Gastroesophageal sphincter (tissue), 4 donors: ENCODE measurements around the gene PCDHGB5. TPM values are rescaled to one million over a fixed set of nuclear protein-coding genes. Genes with fewer than 3 reads are reported as not detected.

Experiments used
- ATAC-seq: fragments of 150-250 bp; one replicate; pipeline ENCODE4 v1.9.1; 2016; ENCODE audit warnings: mild to moderate bottlenecking, moderate library complexity
- H3K27ac ChIP-seq, 4 donors: fragments of 200-600 bp; sonication (generic) in 3 of 4; 1 replicate in 3 of 4; 2 replicates in 1 of 4; pipeline ENCODE4 v1.5.1; 2016 to 2019
- H3K27me3 ChIP-seq: fragments of 200-600 bp; sonication (generic); one replicate; pipeline ENCODE4 v1.5.1; 2019
- H3K36me3 ChIP-seq, 2 donors: fragments of 200-600 bp; sonication (generic); one replicate each; pipeline ENCODE4 v1.5.1; 2019; ENCODE audit warnings: control low read depth in 1 of 2
- H3K4me1 ChIP-seq, 3 donors: fragments of 200-600 bp; sonication (generic); 1 replicate in 2 of 3; 2 replicates in 1 of 3; pipeline ENCODE4 v1.5.1; 2016 to 2019; ENCODE audit warnings: control low read depth in 2 of 3
- H3K4me3 ChIP-seq, 2 donors: fragments of 200-600 bp; sonication (generic); one replicate each; pipeline ENCODE4 v1.5.1; 2019; ENCODE audit warnings: mild to moderate bottlenecking in 1 of 2, moderate library complexity in 1 of 2
- H3K9me3 ChIP-seq, 3 donors: fragments of 200-600 bp; sonication (generic); one replicate each; pipeline ENCODE4 v1.5.1; 2017 to 2019; ENCODE audit warnings: control low read depth in 2 of 3
- CTCF ChIP-seq, 4 experiments: fragments of 200-600 bp in 2 of 4; fragments of 450-650 bp in 2 of 4; sonication (generic) in 1 of 4; IDR thresholded peaks; one replicate each; pipeline ENCODE4 v1.5.1; 2017 to 2019; ENCODE audit warnings: antibody characterized with exemption in 4 of 4, mild to moderate bottlenecking in 2 of 4, moderate library complexity in 2 of 4
- EP300 ChIP-seq: sonication (generic); formaldehyde crosslinking; IDR thresholded peaks from one replicate; pipeline ENCODE4 v1.6.1; 2017; ENCODE audit warnings: antibody characterized with exemption, mild to moderate bottlenecking
- POLR2A ChIP-seq, 2 donors: fragments of 450-650 bp; IDR thresholded peaks; one replicate each; pipeline ENCODE4 v1.6.1; 2017; ENCODE audit warnings: antibody characterized with exemption in 2 of 2, mild to moderate bottlenecking in 2 of 2, moderate library complexity in 1 of 2
- POLR2AphosphoS5 ChIP-seq: sonication (generic); formaldehyde crosslinking; IDR thresholded peaks from one replicate; pipeline ENCODE4 v1.6.1; 2017; ENCODE audit warnings: antibody characterized with exemption
- WGBS, 2 donors: methylation state at CpG; one replicate each; pipeline ENCODE4 v1.1.5; 2018; ENCODE audit warnings: low coverage in 1 of 2; 5-methylcytosine and 5-hydroxymethylcytosine counted together
- total RNA-seq, 4 donors: library from RNA; depleted of rRNA; stranded (reverse); fragments of >200 nt; gene quantifications; one replicate each; pipeline ENCODE4 v1.1.0, GENCODE V29; 2016

The PCDHGB5 gene
- total RNA-seq, 4 donors from 2014 or later, result 4.0 to 12.9 (median 9.8) TPM

- no peak overlapping the region for H3K4me3 ChIP-seq
- 20 to 23% methylated on average over 9 to 12 of the region's 15 CpGs for WGBS, 2 donors
- H3K27ac ChIP-seq, result no peak overlapping the region
- peaks cover 8% of the 10 kb centered on the region for H3K27me3 ChIP-seq
- peaks cover 0 to 4% (median 0%) of the 10 kb centered on the region in 3 donors for H3K4me1 ChIP-seq
- H3K36me3 ChIP-seq, result peaks cover 0 to 5% of the 10 kb centered on the region in 2 donors
- TF ChIP-seq CTCF (IDR thresholded peaks at IDR 0.05), result no peak
- TF ChIP-seq POLR2A (IDR thresholded peaks at IDR 0.05), result no peak
- no peak for TF ChIP-seq POLR2AphosphoS5
- TF ChIP-seq EP300, result no peak
- ATAC-seq, result no peak
- peaks cover 3 to 96% (median 6%) of the 10 kb centered on the region in 3 donors for H3K9me3 ChIP-seq
These were observed 861 bp downstream of the PCDHGB5 start for GRCh38 chr5:141398608-141399007.

GRCh38 chr5:141399555-141400258, 2.0 kb downstream of the PCDHGB5 start:
- 40% methylated on average over 3 of the region's 61 CpGs; no CpG with 5 or more reads in 1 of the 2 donors for WGBS, 2 donors

GRCh38 chr5:141402553-141403243, 5.0 kb downstream of the PCDHGB5 start, which contains the start of gene PCDHGA9:
PCDHGA9 (plus strand) TSS chr5:141402778; CDS start chr5:141402953, 175 bp downstream.
- Histone ChIP-seq H3K9me3 (peaks cover 3 to 95% (median 15%) of the 10 kb centered on the region in 3 donors), H3K4me3 (peak within 1 kb of the TSS; percentile 8 to 34)

More at GRCh38 chr5:141399555-141400258, 2.0 kb downstream of the PCDHGB5 start:
- Histone ChIP-seq H3K27ac (no peak overlapping the region), H3K27me3 (peaks cover 8% of the 10 kb centered on the region), H3K4me1 (peaks cover 0 to 4% (median 0%) of the 10 kb centered on the region in 3 donors), H3K4me3 (no peak overlapping the region), H3K9me3 (peaks cover 3 to 96% (median 9%) of the 10 kb centered on the region in 3 donors), H3K36me3 (peaks cover 0 to 10% of the 10 kb centered on the region in 2 donors)
- TF ChIP-seq POLR2AphosphoS5 (no peak), EP300 (no peak), POLR2A (IDR thresholded peaks at IDR 0.05) (no peak), CTCF (IDR thresholded peaks at IDR 0.05) (no peak)
- no peak for ATAC-seq

GRCh38 chr5:141403387-141403786, 5.6 kb downstream of the PCDHGB5 start:
- TF ChIP-seq POLR2AphosphoS5 (no peak), POLR2A (IDR thresholded peaks at IDR 0.05) (no peak), EP300 (no peak), CTCF (IDR thresholded peaks at IDR 0.05) (no peak)
- Histone ChIP-seq H3K27me3 (peaks cover 8% of the 10 kb centered on the region), H3K9me3 (peaks cover 3 to 98% (median 15%) of the 10 kb centered on the region in 3 donors), H3K27ac (no peak overlapping the region), H3K4me1 (peaks cover 0 to 4% (median 0%) of the 10 kb centered on the region in 3 donors), H3K36me3 (peaks cover 0 to 22% of the 10 kb centered on the region in 2 donors), H3K4me3 (peak overlapping the region in 1 of 2 donors; percentile 34)
- no peak for ATAC-seq
- WGBS, 2 donors, result 21 to 25% methylated on average over 5 to 22 of the region's 22 CpGs

More at GRCh38 chr5:141402553-141403243, 5.0 kb downstream of the PCDHGB5 start, which contains the start of gene PCDHGA9:
- H3K36me3 ChIP-seq, result peaks cover 0 to 17% of the 10 kb centered on the region in 2 donors
- H3K27ac ChIP-seq, result no peak within 1 kb of the TSS
- ATAC-seq, result no peak
- TF ChIP-seq CTCF (IDR thresholded peaks at IDR 0.05), result peak in 1 of 4 experiments; percentile 23
- no peak for TF ChIP-seq POLR2A (IDR thresholded peaks at IDR 0.05)
- 13 to 14% methylated on average over 16 to 20 of the region's 27 CpGs for WGBS, 2 donors
- peaks cover 0 to 4% (median 0%) of the 10 kb centered on the region in 3 donors for H3K4me1 ChIP-seq
- H3K27me3 ChIP-seq, result peaks cover 8% of the 10 kb centered on the region
